K562 (cell line): Measurements from ENCODE around the gene SHOX.
"Not testable (repeated sequence)": the region's sequence is repeated elsewhere in the genome, so short reads cannot be mapped to it uniquely, and the experiment has no call there.

Experiments used
- CTCF ChIP-seq, 3 experiments: IDR thresholded peaks in 2 of 3; conservative IDR thresholded peaks in 1 of 3; 2 replicates each; pipeline ENCODE4 v1.5.1; 2011 to 2012; ENCODE audit warnings: low read length in 3 of 3, mild to moderate bottlenecking in 3 of 3, control low read depth in 2 of 3, improper control_type of control experiment in 1 of 3, inconsistent platforms in 1 of 3, low read depth in 1 of 3, mixed read lengths in 1 of 3, moderate library complexity in 1 of 3; ENCODE audit not compliant: insufficient read depth in 2 of 3
- SREBF1 ChIP-seq: fragments of 150-350 bp; IDR thresholded peaks from 2 replicates; pipeline ENCODE4 v1.6.1; 2014; ENCODE audit warnings: antibody characterized with exemption, low read depth, low read length, borderline replicate concordance
- ZNF232 ChIP-seq: sonication (generic); formaldehyde crosslinking; IDR thresholded peaks from 2 replicates; pipeline ENCODE4 v1.8.0; 2022; ENCODE audit warnings: mild to moderate bottlenecking, missing genetic modification reagents

GRCh38 chrX:603029-603428 lies 27.6 kb upstream of the SHOX start:
- TF ChIP-seq ZNF232 (CRISPR knock-in tag); CTCF (IDR thresholded peaks at IDR 0.05 in 2 of 3, conservative IDR thresholded peaks at IDR 0.05 in 1 of 3; ENCODE audit: insufficient read depth in 2 of 3, low read depth in 1 of 3, low read length in 3 of 3); SREBF1: not testable (repeated sequence)
